Stimulated activated CD4-positive, alpha-beta T cell treated with anti-CD3 and anti-CD28 coated beads, Interleukin-4, amount 100 ng/mL, for 24 hours (primary cell): ENCODE results near the gene WDPCP.
A peak's percentile ranks its signal among the peaks of the same experiment; 100 is the strongest.
"Not testable (repeated sequence)": the region's sequence is repeated elsewhere in the genome, so short reads cannot be mapped to it uniquely, and the experiment has no call there.

Experiments
- DNase-seq: peaks from one replicate; pipeline ENCODE4 v3.0.0-alpha.2; 2020

The WDPCP gene

GRCh38 chr2:63588385-63589147 lies at the start of gene WDPCP, which contains the start of gene MDH1:
Gene WDPCP, minus strand, starts transcription at chr2:63588477. Its CDS starts 206 bp downstream, at chr2:63588271.
Gene MDH1, plus strand, starts transcription at chr2:63588963. Its CDS starts 81 bp downstream, at chr2:63589044.
- peak; percentile 98 for DNase-seq

- DNase-seq = no peak
Observed at GRCh38 chr2:63632382-63632781, 44.1 kb upstream of the WDPCP start.

GRCh38 chr2:63631501-63631900 lies 43.2 kb upstream of the WDPCP start:
- no peak for DNase-seq

GRCh38 chr2:63628403-63628942 lies 40.2 kb upstream of the WDPCP start:
- DNase-seq = no peak

- no peak for DNase-seq
Observed at GRCh38 chr2:63627866-63628265, 39.6 kb upstream of the WDPCP start.

GRCh38 chr2:63623763-63624162 lies 35.5 kb upstream of the WDPCP start:
- DNase-seq = not testable (repeated sequence)

GRCh38 chr2:63622751-63623150 lies 34.5 kb upstream of the WDPCP start:
- DNase-seq = no peak

- DNase-seq = no peak
Observed at GRCh38 chr2:63619328-63619727, 31.1 kb upstream of the WDPCP start.

GRCh38 chr2:63617366-63617765 lies 29.1 kb upstream of the WDPCP start:
- DNase-seq = no peak

- DNase-seq = no peak
Observed at GRCh38 chr2:63614983-63615945, 27.0 kb upstream of the WDPCP start.

GRCh38 chr2:63614448-63614968 lies 26.2 kb upstream of the WDPCP start:
- DNase-seq = no peak

GRCh38 chr2:63613391-63613901 lies 25.2 kb upstream of the WDPCP start:
- DNase-seq = no peak

- DNase-seq = no peak
Observed at GRCh38 chr2:63610525-63610924, 22.2 kb upstream of the WDPCP start.

GRCh38 chr2:63608865-63609264 lies 20.6 kb upstream of the WDPCP start:
- not testable (repeated sequence) for DNase-seq

- DNase-seq = no peak
Observed at GRCh38 chr2:63604666-63605065, 16.4 kb upstream of the WDPCP start.

- no peak for DNase-seq
Observed at GRCh38 chr2:63600881-63601460, 12.7 kb upstream of the WDPCP start.

GRCh38 chr2:63598981-63599380 lies 10.7 kb upstream of the WDPCP start:
- DNase-seq = no peak

GRCh38 chr2:63596401-63596883 lies 8.2 kb upstream of the WDPCP start:
- no peak for DNase-seq

GRCh38 chr2:63594660-63595059 lies 6.4 kb upstream of the WDPCP start:
- DNase-seq = no peak

GRCh38 chr2:63591566-63592175 lies 3.4 kb upstream of the WDPCP start:
- no peak for DNase-seq

GRCh38 chr2:63590626-63591408 lies 2.5 kb upstream of the WDPCP start:
- no peak for DNase-seq
